GM19324 (cell line): Measurements from ENCODE around the gene SPAG5.

Source experiments
- ATAC-seq: cut with Tn5 transposase; IDR thresholded peaks from one replicate; pipeline ENCODE4 v1.9.1; 2021; ENCODE audit warnings: mild to moderate bottlenecking, moderate library complexity; ENCODE audit not compliant: unreplicated experiment, low FRiP score

SPAG5 gene, protein sequence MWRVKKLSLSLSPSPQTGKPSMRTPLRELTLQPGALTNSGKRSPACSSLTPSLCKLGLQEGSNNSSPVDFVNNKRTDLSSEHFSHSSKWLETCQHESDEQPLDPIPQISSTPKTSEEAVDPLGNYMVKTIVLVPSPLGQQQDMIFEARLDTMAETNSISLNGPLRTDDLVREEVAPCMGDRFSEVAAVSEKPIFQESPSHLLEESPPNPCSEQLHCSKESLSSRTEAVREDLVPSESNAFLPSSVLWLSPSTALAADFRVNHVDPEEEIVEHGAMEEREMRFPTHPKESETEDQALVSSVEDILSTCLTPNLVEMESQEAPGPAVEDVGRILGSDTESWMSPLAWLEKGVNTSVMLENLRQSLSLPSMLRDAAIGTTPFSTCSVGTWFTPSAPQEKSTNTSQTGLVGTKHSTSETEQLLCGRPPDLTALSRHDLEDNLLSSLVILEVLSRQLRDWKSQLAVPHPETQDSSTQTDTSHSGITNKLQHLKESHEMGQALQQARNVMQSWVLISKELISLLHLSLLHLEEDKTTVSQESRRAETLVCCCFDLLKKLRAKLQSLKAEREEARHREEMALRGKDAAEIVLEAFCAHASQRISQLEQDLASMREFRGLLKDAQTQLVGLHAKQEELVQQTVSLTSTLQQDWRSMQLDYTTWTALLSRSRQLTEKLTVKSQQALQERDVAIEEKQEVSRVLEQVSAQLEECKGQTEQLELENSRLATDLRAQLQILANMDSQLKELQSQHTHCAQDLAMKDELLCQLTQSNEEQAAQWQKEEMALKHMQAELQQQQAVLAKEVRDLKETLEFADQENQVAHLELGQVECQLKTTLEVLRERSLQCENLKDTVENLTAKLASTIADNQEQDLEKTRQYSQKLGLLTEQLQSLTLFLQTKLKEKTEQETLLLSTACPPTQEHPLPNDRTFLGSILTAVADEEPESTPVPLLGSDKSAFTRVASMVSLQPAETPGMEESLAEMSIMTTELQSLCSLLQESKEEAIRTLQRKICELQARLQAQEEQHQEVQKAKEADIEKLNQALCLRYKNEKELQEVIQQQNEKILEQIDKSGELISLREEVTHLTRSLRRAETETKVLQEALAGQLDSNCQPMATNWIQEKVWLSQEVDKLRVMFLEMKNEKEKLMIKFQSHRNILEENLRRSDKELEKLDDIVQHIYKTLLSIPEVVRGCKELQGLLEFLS

GRCh38 chr17:28598799-28599310 is at the start of gene SPAG5:
SPAG5 (minus strand) TSS chr17:28599025; CDS start chr17:28598946, 79 bp downstream.
- peak; percentile 87 for ATAC-seq

DNA sequence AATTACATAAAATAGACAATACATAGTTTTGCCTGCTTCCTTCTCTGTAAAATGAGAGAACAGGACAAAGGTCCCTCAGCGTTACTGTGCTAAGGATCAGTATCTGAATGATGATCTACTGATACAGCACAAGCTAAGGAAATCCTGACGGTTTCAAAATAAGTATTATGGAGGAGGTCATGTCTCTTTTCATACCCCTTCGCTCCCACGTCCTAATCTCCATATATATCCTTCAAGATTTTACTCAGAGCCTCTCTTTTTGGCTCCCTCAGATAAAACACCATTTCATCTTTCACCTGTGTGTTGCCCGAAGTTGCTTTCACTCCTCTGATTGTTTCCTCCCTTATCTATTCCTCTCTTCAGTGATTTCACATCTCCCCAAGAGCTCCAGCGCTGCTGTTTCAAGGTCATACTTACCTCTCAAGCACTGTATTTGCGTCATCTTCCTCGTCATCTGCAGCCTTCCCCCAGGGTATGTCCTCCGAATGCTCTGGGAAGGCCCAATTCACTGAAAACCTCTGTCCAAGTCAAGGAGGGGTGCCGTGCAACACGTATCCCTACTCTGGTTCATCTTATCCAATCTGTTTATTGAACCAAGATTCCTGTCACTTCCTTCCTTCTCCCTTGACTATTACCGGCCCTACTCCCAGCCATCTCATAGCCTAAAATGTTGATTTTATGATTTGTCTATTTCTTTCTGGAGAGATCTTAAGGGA is 47.4 kb upstream of the SPAG5 start:
- ATAC-seq = no peak

- ATAC-seq = no peak
These were observed 46.7 kb upstream of the SPAG5 start for GRCh38 chr17:28645576-28645939.

GRCh38 chr17:28644787-28645575 is 46.2 kb upstream of the SPAG5 start, which contains the start of gene BLTP2:
BLTP2 (minus strand) TSS chr17:28645158; CDS start chr17:28645056, 102 bp downstream.
- ATAC-seq = peak; percentile 92

GRCh38 chr17:28643983-28644786 is 45.4 kb upstream of the SPAG5 start:
- ATAC-seq = no peak

GRCh38 chr17:28641579-28641978 is 42.8 kb upstream of the SPAG5 start:
- no peak for ATAC-seq

DNA sequence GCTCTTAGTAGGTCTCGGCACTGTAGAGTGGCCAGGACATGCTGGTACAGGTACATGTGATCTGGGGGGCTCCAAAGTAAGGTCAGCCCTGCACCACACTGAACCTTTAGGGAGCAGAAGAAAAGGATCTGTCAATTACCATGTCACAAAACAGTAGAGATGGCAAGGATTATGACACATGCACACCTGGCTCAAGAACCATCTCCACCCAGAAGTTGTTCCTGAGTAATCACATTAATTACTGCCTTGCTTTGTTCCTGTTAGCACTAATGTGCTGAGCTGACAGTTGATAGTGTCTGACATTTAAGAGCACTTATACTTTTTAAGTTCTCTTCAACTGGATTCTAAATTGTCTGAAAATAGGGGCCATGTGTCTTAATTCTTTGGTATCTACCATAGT is 36.7 kb upstream of the SPAG5 start:
- no peak for ATAC-seq

DNA sequence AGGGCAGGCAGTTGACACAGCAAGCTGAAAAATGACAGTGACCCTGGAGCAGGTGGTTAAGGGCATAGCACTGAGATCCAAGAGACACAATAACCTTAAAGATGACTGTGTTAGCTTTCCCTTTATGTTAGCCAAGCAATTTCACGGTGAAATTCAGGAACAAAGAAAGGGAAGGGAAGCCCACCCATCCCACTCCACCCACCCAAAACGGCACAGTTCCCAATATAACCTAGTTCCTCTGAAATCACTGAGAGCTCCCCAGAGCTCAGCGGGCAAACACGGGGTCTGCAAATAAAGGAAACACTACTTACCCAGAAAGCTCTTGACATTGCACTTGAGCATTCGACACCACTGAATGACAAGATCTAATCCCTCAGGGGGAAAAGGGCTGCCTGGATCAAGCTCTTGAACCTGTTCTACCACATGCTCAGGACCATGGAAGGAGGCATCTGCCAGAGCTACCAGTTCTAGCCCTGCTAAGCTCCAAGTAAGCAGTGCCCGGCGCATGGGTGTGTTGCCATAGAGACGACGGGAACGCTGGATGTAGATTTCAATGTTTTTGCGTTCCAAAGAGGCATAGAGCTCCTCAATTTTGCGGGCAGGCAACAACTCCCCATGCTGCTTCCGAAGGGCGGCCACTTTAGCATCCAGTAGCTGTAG is 35.5 kb upstream of the SPAG5 start:
- no peak for ATAC-seq

GRCh38 chr17:28626818-28627217 is 28.0 kb upstream of the SPAG5 start:
- ATAC-seq = no peak

GRCh38 chr17:28624148-28624547 is 25.3 kb upstream of the SPAG5 start:
- no peak for ATAC-seq

GRCh38 chr17:28623696-28624095 is 24.9 kb upstream of the SPAG5 start:
- no peak for ATAC-seq

DNA sequence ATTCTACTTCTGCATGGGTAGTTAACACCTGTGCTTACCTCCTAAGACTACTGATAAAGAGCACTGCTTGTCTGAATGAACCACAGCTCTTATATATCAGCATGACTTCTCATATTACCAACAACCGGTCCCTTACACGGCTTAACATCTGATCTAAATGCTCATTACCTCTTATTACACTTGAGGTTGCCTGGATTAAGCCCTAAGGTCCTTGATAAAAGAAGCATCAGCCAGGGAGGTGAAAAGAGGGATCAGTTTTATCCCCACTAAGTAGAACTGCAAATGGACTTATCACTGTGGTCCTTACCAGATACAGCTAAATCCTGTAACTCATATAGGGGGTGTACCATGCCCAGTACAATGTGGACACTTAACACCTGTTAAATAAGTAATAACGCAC is 23.4 kb upstream of the SPAG5 start:
- ATAC-seq = no peak

GRCh38 chr17:28620010-28620409 is 21.2 kb upstream of the SPAG5 start:
- ATAC-seq = no peak

DNA sequence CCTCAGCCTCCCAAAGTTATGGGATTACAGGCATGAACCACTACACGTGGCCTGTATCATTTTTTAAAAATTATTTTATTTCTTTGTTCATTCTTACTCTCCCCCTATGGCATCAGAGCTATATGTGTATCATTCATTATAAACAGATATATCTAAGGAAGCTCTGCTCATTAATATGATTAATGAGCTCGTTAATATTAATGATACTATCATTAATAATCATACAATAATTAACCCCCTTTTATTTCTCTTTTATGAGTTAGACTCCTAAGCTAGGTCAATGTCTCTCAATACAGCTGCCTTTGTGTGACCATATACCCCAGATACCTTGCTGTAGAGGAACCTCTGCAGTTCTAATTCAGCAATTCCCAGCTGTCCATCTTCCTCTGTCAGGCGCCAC is 19.6 kb upstream of the SPAG5 start:
- ATAC-seq = no peak

DNA sequence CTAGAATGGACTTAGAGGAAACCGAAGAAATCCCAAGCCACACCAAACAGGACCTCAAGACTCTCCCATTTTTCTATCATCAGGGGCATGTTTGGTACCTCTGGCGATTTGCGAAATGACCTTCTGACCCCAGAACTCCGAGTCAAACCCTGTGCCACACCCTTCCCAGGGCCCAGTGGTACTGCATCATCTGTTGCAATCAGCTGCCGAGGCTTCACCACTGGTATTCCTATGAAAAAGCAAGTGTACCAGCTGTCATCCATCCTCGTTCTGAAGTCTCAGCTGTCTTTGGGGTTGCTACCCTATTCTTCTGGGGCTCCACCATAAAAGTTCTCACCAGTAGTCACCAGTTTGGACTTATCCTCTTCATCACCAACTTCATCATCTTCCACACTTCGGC is 17.5 kb upstream of the SPAG5 start:
- no peak for ATAC-seq

DNA sequence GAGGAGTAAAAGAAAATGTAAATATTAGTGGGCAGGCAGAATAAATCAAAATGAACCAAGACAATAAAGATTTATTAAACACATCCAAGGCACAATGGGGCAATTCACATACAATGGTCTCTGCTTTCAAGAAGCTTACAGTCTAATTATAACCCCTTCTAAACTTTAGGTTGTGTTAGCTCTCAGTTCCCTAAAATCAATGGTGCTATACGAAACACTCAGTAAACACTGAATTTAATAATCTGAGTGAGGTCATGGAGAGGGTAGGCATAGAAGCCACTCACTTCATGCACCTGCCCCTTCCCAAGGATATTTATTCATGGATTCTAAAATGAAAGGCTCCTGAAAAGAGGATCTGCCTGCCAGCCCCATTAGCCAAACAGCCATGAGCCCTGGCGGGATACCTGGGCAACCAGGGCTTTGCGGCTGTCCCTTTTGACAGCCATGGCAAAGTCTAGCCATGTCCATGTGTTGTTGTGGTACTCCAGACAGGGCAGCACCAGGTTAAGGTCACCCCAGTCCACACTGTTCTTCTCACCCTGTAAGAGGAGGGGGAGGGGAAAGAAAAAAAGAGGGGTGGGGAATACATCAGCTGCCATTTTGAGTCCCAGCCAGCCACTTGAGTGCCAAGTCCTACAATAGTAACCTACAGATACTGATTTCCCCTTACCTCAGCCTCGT is 16.6 kb upstream of the SPAG5 start:
- ATAC-seq = no peak

GRCh38 chr17:28613931-28614381 is 15.1 kb upstream of the SPAG5 start, which contains the start of gene RSKR:
RSKR (minus strand) TSS chr17:28614185; CDS start chr17:28614161, 24 bp downstream.
- no peak for ATAC-seq
